GM21515 (cell line): ENCODE data around the gene ARHGEF37.
"Not testable (repeated sequence)": the region's sequence is repeated elsewhere in the genome, so short reads cannot be mapped to it uniquely, and the experiment has no call there.

Experiments used
- ATAC-seq: cut with Tn5 transposase; IDR thresholded peaks from one replicate; pipeline ENCODE4 v1.9.1; 2021; ENCODE audit not compliant: unreplicated experiment

Gene ARHGEF37

GRCh38 chr5:149645236-149645635, 63.9 kb downstream of the ARHGEF37 start:
- ATAC-seq, result no peak

DNA sequence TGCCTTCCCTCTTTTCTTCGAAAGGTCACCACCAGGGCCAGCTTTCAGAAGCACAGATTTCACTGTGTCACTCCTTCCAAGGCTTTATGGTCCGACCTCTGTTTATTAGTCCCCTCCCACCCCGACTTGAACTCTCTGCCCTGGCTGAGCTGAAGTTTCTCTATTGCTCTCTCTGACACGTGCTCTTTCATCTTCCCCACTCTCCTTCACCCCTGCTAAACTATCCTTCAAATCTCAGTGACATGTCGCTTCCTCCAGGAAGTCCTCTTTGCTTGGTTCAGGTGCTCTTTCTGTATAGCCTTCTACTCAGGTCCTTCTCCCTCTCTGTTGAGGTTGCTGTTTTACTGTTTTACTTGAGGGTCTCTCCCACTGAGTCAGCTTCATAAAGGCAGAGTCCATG, 64.4 kb downstream of the ARHGEF37 start:
- ATAC-seq, result no peak

DNA sequence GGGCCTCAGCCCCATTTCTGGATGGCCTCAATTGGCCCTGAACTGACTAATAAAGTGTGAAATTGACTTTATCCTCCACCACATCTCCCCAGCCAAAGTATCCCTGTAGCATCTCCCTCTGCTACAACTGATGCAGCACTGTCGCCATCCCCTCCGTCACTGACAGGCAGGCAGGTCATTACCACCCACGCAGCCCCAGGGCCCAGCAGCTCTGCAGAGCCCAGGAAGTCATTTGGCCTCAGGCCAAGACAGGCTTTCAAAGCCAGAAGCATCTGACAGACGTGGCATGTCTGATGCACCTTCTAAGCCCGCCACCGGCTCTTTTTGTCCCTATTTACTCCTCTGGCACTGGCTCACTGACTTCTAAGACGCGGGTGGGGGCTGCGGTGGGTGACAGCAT, 65.3 kb downstream of the ARHGEF37 start:
- ATAC-seq, result no peak

DNA sequence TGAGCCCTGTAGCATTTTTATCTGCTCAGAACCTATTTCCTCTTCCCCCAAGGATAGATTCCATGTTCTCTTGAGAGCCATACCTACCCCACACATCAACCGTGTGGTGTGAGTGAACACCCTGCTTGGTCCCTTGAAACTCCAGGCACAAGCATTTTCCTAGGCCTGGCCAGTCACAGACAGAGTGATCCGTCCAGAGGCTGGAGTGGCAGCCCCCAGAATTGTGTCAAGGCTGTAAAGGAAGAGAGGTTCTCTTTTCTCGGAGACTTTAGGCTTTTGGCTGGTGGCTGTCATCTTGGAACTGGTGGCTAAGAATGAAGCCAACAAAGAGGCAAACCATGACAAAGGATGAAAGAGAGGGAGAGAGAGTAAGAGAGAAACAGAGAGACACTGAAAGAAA, 66.0 kb downstream of the ARHGEF37 start:
- ATAC-seq, result no peak

- not testable (repeated sequence) for ATAC-seq
Measured at GRCh38 chr5:149648464-149649393, 67.4 kb downstream of the ARHGEF37 start.

GRCh38 chr5:149649730-149650129, 68.4 kb downstream of the ARHGEF37 start:
- not testable (repeated sequence) for ATAC-seq

- ATAC-seq, result no peak
Measured at GRCh38 chr5:149651686-149652085, 70.4 kb downstream of the ARHGEF37 start.

GRCh38 chr5:149652697-149653096, 71.4 kb downstream of the ARHGEF37 start:
- no peak for ATAC-seq

- ATAC-seq, result no peak
Measured at GRCh38 chr5:149654231-149654630, 72.9 kb downstream of the ARHGEF37 start.

GRCh38 chr5:149654883-149655505, 73.7 kb downstream of the ARHGEF37 start:
- no peak for ATAC-seq

DNA sequence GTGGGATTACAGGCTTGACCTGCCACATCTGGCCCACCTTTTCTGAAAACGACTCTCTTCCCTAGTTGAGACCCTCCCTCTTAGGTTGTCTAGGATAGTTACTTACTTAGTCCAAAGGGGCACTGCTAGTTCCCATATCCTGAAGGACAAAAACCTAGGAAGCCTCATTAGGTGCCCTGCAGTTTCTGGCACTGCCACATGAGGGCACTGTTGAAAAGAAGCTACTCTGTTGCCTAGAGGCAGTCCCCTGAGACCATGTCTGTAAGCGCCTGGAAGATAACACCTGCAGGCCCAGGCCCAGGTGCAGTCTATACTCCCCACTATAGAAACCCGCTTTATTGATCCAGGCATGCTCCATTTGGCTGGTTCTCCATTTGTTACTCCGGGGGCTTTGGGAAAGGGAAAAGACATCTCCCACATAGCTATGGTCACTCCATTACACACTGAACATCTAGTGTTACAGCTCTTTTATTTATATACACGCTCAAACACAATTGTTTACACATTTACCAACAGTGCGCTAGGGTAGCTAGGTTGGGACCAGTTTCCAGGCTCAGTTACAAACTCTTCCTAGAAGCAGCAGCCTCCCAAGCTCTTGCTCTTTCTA, 75.4 kb downstream of the ARHGEF37 start:
- ATAC-seq, result no peak

GRCh38 chr5:149657324-149657723, 76.0 kb downstream of the ARHGEF37 start:
- no peak for ATAC-seq

DNA sequence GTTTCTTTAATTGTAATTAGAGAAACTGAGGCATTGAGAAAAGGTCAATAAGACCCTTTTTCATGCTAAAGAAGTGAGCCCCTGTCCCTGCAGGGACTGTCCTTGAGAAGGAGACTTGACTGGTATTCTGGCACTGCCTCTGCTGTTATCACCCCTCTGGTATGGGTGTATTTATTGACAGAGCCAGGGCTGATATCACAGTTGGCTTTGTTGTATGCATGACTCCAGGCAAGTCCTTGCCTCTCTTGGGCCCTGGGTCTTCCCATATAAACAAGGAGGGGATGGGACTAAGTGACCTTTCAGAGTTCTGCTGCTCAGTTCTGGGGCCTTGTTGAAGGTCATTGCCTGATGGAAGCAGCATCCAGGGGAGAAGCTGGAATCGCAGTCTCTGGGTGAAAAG, 77.0 kb downstream of the ARHGEF37 start:
- no peak for ATAC-seq

- ATAC-seq, result no peak
Measured at GRCh38 chr5:149664083-149664482, 82.8 kb downstream of the ARHGEF37 start.

DNA sequence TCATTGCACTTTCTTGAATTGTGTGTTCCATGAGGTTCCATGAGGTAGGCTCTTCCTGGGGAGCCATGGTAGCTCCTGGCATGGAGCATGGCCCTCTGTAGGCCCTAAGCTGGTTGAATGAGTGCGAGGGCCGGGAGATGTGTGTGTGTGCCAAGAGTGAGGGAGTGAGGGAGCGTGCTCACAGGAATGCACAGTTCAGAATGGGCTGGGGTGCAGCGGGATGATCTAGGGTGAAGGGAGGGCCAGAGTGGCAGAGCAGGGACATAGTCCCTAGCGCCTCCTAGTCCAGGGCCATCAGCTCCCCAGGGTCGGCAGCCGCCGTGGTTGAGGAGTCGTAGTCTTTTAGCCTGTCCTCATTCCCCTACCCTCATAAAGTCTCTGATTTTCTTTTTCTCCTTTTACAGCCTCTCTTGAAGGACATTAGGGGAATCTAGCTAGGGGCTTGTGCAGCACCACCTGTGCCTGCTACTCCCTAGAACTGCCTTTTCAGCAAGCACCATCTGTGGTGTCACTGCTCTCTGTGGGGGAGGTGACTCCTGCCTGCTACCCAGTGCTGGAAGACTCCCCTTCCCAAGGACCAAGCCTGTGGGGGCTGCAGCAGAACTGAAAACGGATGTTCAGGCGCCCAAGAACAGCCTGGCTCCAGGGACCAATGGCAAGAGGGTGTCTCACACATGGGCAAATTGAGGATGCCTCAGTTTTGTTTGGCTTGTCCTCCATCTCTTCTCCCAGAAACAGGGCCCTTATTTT, 83.5 kb downstream of the ARHGEF37 start:
- no peak for ATAC-seq

DNA sequence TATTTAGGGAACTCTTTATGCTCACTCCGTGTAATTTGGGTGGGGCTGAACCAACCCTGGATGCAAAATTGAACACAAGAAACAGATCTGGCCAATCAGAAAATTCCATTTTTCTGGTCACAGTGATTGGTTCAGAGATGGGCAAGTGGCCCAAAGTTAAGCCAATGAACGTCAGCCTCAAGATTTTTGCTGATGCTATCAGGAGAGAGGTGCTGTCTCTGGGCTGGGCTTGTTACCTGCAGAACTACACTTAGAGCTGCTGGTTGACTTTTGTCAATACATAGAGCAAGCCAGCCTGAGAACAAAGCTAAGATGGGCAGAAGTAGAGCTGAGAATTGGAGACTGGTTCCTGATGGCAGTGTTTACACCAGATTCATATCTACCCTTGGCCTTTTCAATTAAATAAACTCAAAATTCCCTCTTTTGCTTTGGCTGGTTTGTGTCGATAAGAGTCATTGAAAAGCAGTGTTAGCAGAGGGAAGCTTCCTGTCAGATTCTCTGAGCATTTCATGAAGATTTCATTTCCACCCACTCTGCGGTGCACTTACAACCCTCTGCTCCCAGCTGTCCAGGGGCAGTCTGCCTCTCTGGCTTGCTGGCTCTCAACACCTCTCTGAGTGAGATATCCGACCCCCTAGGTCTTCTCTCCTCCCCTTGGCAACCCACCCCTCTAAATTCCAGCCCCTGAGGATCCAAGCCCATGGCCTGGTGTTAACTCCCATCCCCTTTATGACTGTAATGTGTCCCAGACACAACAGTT, 84.3 kb downstream of the ARHGEF37 start:
- no peak for ATAC-seq

- no peak for ATAC-seq
Measured at GRCh38 chr5:149666212-149666852, 85.0 kb downstream of the ARHGEF37 start.

DNA sequence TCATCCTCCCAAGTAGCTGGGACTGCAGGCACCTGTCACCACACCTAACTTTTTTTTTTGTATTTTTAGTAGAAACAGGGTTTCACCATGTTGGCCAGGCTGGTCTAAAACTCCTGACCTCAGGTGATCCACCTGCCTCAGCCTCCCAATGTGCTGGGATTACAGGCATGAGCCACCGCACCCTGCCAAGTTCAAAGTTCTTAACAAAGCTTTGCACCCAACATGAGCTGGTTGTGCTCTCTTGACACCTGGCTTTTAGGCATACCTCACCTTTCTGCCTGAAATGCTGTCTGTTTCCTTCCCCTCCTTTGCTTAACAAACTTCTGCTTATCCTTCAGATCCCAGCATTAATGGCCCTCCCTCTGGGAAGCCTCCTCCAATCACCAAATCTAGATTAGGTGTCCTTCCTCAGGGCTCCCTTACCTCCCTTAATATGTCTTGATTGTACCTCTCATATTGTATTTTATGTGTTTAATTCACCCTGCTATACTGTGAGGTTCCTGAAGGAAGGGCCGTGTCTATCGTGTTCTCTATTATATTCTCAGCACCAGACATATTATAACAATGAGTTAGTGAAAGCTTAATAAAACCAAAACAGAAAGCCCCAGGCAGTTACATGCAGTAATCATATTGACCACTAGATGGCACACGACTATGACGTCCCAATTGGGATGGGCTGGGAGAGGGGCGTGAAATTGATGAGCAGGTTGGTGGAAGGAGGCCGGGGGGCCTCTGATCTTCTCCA, 86.0 kb downstream of the ARHGEF37 start:
- ATAC-seq, result no peak

DNA sequence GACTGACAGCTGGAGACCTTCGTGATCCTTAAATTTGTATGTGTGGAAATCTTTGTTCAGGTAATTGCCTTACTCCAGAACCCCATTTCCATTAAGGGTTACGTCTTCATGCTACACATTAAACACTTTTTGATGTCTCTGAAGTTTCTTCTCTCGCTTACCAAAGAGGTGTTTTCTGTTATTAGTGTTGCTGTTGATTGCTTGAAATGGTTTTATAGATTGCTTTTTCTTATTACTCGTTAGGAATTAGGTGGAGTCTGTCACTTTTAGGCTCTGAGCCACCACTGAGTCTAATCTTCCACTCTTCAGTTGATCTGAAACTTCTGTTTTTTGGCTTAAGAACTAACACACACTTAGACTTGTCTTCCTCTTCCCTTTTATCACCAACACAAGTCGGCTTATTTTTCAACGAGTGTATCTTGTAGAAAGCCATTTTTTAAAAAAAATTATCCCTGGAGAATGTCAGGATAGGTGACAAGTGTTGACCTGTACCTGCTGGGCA, 86.6 kb downstream of the ARHGEF37 start:
- no peak for ATAC-seq
